GM18508 (cell line): Measurements from ENCODE around the gene ABLIM1.

Experiments
- ATAC-seq: cut with Tn5 transposase; IDR thresholded peaks from one replicate; pipeline ENCODE4 v1.9.1; 2021; ENCODE audit warnings: moderate number of reproducible peaks; ENCODE audit not compliant: insufficient read depth, unreplicated experiment

Gene ABLIM1

DNA sequence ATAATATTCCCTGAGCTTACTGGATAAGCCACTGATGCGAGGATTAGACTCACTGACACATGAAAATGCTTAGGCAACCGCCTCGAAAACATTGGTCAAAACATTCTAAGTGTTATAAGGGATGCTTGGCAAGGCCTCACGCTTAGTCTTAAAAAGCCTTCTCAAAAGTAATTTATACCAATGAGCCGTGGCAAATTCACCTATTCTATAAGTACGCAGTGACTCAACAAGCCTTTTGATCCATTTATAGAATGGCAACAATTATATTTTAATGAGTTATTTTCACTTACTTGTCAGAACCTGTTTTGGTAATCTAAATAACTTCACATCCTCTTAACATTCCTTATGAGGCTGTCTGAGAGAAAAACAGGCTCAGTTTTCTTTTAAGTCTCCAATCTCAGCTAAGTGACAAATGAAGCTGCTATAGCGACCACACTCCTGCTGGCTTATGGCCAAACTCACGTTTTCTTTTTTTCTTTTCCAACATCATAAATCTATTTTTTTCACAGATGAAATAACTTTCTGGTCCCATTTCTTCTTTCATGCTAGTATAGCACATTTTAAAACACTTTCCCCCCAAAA is 132.6 kb downstream of the ABLIM1 start:
- ATAC-seq = no peak

DNA sequence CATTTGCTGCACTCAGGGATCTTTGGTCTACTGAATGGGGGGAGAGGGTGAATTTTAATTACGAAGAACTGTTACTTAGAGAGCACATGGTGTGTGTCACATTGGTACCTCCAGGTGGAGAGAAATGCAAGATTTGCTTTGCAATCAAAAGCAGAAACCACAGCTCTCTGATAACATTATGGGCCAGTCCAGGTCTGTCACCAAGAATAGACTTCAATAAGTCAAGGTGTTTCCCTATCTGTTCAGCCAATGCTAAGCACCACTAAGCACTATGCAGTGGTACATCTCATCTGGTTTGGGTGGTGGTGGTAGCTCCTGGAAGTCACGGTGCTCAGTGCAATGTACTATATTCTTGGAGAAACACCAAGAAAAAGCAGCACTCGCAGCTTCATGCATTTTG is 134.2 kb downstream of the ABLIM1 start:
- ATAC-seq = no peak

DNA sequence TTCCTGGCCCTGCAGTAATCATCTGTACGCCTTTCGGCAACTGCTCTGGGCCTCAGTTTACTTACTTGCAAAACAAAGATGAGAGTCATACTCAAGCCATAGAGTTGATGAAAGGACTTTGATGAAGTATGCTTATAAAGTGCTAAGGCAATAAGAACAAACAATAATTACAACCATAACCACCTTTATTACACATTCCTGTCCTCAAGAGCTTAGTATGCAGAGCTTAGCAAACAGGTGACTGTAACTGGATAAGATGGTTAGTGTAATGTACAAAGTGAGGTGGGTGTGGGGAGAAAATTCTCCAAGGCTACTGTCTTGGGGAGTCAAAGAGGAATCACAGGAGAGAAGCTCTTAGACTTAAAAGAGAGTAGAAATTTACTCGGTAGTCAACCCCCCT is 136.8 kb downstream of the ABLIM1 start:
- no peak for ATAC-seq

DNA sequence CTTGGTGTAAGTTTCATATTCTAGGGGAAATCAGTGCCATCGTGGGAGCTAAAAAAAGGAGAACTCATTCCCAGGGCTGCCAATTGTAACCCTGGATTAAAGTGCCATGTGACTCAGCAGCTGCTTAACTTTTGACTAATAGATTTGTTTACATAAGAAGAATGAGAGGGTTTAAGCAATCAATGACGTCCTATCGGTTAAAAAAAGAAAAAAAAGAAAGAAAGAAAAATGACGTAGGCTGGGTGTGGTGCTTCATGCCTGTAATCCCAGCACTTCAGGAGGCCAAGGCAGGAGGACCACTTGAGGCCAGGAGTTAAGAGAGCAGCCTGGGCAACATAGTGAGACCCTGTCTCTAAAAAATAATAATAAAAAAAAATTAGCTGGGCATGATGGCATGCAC is 137.6 kb downstream of the ABLIM1 start:
- ATAC-seq = no peak

DNA sequence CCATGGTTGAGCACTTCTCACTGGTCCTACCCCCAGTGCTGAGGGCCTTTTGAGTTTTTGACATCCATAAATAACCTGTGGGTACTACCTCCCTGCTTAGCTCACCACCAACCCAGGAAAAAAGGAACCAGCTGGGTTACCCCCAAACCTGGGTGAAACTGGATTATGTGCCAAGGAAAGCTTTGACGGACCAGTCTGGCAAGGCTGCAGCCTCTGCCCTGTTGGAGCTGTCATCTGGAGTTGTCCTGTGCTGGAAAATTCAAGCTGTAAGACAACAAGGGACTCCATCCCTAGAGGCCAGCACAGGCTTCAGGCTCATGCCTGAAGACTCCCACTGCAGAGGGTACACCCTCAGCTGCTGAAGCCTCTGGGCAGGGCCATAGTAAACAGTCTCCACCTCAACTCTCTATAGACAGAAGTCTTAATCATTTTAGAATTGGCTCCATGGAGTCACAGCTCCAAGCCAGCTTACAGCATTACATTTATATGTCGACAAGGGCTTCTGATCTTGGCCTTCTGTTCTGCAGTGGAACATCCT is 138.2 kb downstream of the ABLIM1 start:
- ATAC-seq = no peak

DNA sequence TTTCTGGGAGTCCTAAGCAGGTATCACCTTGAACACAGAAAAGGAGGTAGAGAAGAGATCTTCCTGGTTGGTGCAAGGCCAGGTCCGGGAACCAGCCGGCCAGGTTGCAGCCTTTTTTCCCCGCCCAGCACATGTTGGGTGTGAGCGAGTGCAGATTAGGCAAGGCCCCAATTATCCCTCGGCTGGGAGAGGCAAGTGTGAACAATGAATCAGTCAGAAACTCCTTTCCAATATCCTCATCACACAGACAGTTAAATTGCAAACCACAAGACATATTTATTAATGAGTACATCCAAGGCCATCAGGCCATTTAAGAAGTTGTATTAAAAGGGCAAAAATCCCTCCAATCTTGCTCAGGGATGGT is 138.8 kb downstream of the ABLIM1 start:
- ATAC-seq = no peak

DNA sequence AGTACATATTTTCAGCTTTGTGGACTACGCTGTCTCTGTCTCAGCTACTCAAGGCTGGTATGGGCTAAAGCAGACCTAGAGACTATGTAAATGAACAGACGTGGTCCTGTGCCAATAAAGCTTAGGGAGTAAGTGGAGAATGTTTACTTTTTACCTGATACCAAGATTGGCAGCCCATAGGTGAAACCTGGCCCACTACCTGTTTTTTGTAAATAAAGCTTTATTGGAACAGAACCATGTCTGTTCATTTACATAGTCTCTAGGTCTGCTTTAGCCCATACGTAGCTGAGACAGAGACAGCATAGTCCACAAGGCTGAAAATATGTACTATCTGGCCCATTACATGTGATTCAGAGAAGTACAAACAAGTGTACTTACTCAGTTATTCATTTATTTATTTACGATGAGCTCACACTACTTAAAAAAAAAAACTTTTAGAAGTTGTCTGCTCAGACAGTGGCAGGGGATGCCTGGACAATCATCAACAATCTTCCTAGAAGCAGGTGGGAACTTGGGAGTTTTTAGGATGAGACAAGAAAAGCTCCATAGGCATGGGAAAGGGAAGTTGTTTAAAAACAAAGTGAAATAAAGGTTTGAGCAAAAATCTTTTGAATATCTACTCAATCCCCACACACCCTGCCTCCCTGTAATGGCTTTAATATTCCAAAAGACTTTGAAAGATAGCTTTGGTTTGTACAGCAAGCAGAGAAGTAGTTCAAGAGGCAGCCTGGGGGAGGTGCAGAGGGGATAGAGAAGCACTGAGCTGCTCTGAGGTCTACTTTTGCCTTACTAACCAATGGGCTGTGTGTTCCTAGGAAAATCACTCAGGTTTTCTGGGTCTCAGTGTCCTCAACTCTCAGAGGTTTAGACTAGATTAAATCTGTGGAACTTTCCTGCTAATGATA is 139.4 kb downstream of the ABLIM1 start:
- ATAC-seq = no peak

DNA sequence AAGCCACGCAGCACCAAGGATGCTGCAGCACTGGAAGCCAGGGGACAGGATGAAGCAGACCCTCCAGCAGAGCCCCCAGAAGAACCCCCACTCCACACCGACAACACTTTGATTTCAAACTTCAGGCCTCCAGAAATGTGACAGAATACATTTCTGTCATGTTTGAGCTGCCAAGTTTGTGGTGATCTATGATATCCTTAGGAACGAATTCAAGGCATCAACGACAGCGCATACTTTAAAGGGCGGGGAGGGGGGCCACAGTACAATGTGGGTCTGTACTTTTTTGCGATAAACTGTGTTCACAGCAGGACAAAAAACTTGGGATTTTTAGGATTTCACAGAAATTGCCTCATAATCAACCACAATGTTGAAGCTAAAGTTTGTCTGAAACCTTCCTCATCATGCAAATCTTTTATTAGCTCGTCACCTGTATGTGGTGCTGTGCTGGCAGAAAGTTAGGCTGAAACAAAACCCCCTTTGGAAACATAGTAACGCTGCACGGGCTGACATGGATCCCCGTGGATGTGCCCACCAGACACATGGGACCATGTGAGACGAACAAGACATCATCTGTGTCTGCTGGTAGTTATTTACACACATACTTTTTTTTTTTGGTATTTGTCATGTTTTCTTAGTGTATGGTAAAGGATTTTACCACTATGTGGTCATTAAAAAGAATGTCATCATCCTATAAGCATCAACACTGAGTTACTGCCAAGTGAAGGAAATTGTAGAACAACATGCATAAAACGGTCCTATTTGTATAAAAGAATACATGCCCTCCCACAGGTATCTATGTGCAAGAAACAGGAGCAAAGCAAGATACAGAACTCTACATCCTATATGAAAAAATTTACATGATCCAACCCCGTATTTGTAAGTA is 140.5 kb downstream of the ABLIM1 start:
- no peak for ATAC-seq

DNA sequence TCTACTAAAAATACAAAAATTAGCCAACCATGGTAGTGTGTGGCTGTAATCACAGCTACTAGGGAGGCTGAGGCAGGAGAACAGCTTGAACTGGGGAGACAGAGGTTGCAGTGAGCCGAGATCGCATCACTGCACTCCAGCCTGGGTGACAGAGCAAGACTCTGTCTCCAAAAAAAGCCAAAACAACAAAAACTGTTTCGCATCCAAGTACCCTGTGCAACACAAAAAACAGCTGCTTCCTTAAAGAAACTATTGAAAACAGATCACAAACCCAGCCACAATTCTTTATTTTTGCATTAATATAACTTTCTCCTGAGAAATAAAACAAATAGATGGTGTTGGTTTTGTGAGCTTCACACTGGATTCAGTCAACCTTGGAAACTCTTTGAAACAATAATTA is 141.7 kb downstream of the ABLIM1 start:
- no peak for ATAC-seq

DNA sequence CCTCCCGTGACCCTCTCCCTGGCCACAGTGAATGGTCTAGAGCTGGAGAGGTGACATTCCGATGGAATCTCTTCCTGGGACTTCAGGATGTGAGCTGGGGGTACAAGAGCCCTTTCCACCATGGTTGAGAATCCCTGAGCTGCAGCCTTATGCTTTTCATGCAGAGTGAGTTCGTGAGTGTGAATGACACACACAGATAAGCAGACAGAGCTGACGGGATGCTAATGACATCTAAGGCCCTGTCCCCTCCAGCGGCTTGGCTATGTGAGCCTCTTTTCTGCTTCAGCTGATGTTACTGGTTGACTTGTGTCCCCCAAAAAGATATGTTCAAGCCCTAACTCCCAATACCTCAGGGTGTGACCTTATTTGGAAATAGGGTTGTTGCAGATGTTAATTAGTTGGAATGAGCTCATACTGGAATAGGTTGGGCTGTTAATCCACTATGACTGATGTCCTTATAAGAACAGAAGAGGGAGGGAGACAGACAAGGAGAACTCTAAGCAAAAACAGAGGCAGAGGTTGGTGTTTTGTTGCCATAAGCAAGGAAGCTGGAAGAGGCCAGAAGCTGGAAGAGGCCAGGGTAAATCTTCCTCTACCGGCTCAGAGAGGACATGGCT is 142.7 kb downstream of the ABLIM1 start:
- ATAC-seq = no peak

DNA sequence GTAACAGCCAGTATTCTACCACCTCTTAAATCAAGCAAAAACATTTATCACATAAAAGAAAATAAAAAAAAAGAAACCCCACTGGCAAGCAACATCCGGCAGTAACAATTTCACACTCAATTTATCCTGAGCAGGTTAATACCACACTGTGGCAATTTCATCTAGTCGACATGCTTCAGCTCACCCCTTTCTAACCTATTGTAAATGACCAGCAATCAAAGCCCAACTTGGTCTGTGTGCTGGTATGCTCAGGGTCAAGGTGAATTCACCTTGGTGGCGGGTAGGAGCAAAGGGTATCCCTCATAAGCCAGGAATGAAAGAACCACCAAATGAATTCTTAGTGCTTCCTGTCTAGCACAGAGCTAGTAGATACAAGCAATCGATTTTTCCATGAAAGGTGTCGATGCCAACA is 144.7 kb downstream of the ABLIM1 start:
- no peak for ATAC-seq

DNA sequence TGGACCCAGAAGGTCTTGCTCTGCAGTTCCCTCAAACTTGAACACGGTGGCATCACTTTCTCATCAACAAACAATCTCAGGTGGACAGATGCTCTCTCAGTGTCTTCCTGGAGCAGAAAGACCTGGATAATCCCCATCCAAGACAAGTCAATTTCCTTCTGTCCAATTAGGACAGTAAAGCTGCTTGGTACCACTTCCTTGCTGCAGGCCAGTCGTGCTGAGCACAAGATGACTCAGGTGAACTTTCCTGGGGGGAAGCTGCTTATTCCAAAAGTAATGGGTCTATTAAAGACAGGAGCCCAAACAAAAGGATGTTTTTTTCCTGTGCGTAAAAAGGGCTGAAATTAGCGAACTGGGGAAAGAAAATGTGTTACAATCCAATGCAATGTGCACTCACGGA is 146.2 kb downstream of the ABLIM1 start:
- no peak for ATAC-seq

DNA sequence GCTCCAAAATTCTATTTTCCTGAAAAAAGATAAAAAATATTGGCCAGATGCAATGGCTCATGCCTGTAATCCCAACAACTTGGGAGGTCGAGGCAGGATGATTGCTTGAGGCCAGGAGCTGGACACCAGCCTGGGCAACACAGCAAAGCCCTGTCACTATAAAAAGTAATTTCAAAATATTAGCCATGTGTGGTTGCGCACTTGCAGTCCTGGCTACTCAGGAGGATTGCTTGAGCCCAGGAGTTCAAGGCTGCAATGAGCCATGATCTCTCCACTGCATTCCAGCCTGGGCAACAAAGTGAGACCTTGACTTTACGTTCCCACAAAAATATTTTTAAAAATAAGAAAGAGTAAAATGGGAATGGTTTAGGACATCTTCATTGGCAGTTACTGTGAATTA is 149.7 kb downstream of the ABLIM1 start:
- no peak for ATAC-seq

DNA sequence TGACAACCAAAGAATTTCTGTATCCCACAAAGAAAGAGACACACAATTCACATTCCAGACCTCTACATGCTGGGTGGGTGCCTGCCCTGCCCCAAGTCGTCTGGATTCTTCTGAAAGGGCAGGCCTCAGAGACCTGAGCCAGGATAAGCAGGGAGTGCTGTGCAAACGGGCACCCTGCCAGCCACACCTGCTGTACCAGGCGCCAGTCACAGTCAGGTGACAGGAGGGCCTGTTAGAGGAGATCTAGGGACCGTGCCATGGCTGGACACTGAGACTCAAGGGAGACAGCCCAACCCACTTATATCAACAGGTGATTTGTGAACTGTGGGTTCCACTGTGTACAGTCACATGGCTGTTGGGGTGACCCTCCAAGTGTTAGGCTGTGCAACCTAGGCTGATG is 150.6 kb downstream of the ABLIM1 start:
- no peak for ATAC-seq

DNA sequence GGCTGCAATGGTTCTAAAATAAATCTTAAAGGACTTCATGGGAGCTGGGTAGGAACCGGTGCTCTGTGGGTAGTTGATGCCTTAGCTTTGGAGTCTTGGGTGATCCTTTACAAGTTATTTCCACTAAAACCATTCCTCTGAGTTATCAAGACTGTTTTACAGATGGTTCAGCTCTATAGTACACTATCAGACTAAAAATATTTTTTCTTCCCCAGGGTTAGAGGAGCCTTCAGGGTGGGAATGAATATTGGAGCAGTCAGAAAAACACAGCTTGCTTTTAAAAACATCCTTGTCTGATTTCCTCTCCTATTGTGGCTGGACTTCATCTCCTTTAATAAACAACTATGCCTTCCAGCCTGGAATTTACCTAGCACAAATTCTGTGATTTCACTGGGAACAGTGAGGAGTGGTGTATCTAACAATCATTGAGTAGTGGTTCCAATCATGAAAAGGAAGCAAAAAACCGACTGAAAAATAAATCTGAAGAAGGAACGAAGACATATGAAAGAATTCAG is 151.1 kb downstream of the ABLIM1 start:
- ATAC-seq = no peak

DNA sequence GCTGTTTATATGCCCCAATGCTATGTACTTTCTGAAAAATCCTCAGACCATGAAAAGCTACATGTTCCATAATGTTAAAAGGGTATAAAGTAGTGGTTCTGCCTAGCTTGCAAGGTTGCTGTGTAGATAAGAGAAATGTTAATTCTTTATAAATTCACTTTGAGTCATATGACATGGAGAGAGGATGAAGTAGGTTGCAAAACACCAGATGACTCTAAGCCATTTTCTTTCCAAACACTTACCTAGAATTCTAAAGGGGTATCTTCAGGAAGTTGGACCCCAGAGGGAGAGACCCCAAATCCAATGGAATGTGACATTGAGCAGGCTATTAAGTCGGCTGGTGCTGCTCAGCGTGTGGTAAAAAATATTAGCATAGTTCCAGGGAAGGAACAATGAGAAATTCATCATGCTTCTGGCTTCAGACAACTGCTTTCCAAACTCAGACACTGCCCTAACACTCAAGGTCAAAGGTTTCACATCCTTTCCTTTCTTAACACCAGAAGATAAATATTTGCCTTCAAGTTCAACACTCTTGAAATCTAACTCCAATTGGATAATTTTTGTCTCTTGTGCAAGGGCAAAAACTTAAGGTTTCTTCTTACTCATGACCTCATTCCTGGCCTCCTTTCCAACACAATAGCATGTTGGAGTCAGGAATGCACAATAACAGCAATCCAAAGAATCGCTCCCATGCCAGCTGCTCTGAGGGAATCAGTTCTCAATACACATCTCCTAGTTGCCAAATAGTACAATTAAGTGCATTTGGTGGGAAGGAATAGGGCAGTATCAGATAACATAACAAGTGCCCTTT is 153.1 kb downstream of the ABLIM1 start:
- no peak for ATAC-seq

DNA sequence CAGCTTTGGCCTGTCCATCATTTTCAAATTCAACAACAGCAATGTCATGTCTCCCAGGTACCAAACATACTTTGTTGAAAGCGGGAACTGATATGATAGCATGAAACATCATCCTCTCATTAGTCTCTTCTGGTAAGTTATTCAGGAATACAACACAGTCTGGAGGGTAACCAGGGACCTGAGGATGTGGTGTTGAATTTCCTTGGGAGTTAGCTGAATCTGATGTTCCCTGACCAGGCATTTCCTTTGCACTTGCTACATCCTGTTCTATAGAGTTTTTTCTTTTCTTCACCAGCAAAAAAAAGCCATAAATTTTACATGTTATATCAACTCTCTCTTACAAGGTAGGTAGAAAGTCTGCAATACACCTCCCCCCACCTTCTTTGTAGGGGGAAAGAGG is 156.0 kb downstream of the ABLIM1 start:
- ATAC-seq = no peak

DNA sequence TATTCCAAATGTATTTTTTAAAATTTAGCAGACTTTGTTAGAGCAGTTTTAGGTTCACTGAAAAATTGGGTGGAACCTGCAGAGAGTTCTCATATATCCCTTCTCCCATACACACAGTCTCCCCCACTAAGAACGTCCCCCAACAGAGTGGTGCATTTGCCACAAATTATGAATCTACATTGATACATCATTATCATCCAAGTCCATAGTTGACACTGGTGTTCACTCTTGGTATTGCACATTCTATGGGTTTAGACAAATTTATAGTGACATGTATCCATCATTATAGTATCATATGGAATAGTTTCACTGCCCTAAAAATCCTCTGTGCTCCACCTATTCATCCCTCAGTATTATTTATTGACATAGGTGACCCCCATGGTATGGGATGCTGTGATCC is 156.4 kb downstream of the ABLIM1 start:
- no peak for ATAC-seq

DNA sequence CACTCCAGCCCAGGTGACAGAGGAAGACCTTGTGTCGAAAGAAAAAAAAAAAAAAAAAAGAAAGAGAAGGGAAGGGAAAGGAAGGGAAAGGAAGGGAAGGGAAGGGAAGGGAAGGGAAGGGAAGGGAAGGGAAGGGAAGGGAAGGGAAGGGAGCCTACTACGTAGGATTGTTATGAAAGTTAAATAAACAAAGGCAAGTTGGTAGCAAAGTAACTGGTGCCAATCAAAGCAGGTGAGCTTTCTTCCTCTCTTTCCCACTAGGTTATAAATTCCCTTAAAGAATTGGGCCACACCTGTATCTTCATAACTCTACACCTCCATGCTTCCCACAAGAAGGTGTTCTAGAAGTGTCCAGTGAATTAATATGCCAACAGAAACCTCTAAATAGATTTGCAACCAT is 157.4 kb downstream of the ABLIM1 start:
- no peak for ATAC-seq
